ENCODE results near the gene MAPK8IP1.

DNA sequence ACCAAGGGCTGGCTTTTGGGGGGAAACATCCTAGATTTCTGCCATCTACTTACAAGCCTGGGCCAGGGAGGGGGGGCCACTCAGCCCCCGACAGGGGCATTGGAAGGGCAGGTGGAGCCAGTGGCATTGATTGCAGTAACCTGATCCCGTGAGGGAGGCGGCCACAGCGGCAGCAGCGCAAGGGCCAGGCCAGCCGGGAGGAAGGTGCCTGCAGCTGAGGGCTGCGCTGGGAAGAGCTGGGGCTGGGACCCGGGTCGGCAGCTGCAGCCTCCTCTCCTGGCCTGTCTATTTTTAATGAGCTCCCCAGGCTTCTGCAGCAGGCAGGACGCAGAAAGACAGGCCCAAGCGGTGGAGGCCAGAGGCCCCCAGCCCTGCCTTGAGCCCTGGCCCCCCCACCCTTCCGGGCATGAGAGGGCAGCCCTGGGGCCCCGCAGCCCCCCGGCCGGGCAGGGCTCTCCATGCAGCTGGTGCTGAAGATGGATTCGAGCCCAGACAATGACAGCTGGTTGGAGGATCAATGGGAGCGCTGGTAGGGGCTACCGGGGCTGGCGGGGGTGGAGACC is 11.1 kb downstream of the MAPK8IP1 start:
- TF ChIP-seq CTCF (conservative IDR thresholded peaks at IDR 0.05) (no peak), EZH2 (IDR thresholded peaks at IDR 0.05; ENCODE audit: low read depth) (no peak)

Measured in PC-9 (cell line).